ENCODE data around the gene LYSMD2. TPM values are rescaled to one million over a fixed set of nuclear protein-coding genes. Genes with fewer than 3 reads are reported as not detected.
"Not testable (repeated sequence)": the region's sequence is repeated elsewhere in the genome, so short reads cannot be mapped to it uniquely, and the experiment has no call there.

The LYSMD2 gene
- total RNA-seq (ENCODE audit: unreplicated experiment), result 14.5 TPM
- long read RNA-seq, transcript LYSMD2-201 (3 exons, 1,759 nt), result major isoform, 5 of 8 reads
- long read RNA-seq, partial matches to known transcripts, result 0 of 8 reads
- long read RNA-seq, other reads (novel, unspliced or antisense), result 3 of 8 reads

- H3K4me1 Mint-ChIP-seq (ENCODE audit: unreplicated experiment), result peaks cover 33% of the 10 kb centered on the region
- H3K9me3 Mint-ChIP-seq (ENCODE audit: unreplicated experiment), result no peaks in the 10 kb centered on the region
- DNase-seq (ENCODE audit: low spot score), result peak; percentile 61
- peaks cover 24% of the 10 kb centered on the region for H3K36me3 Mint-ChIP-seq (ENCODE audit: low read depth, unreplicated experiment)
- peak within 1 kb of the TSS; percentile 93 for H3K4me3 Mint-ChIP-seq (ENCODE audit: unreplicated experiment)
- peaks cover 9% of the 10 kb centered on the region for H3K27me3 Mint-ChIP-seq (ENCODE audit: unreplicated experiment)
- peak within 1 kb of the TSS; percentile 68 for H3K27ac Mint-ChIP-seq (ENCODE audit: unreplicated experiment)
- TF ChIP-seq CTCF (IDR thresholded peaks at IDR 0.05; ENCODE audit: unreplicated experiment), result no peak
These were observed at the start of gene LYSMD2 for GRCh38 chr15:51737522-51738305. TSS of gene LYSMD2 (minus strand) at chr15:51737655. CDS start at chr15:51737622, 33 bp downstream.

DNA sequence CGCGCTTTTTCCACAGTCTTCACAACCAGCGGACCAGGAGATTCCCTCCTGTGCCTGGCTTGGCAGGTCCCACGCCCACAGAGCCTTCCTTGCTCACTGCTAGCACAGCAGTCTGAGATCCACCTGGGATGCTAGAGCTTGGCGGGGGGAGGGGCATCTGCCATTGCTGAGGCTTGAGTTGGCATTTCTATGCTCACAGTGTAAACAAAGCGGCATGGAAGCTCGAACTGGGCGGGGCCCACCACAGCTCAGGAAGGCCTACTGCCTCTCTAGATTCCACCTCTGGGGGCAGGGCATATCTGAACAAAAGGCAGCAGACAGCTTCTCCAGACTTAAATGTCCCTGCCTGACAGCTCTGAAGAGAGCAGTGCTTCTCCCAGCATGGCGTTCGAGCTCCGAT, 49.7 kb upstream of the LYSMD2 start:
- not testable (repeated sequence) for H3K27me3 Mint-ChIP-seq (ENCODE audit: unreplicated experiment); DNase-seq (ENCODE audit: low spot score); H3K9me3 Mint-ChIP-seq (ENCODE audit: unreplicated experiment); H3K4me1 Mint-ChIP-seq (ENCODE audit: unreplicated experiment); H3K27ac Mint-ChIP-seq (ENCODE audit: unreplicated experiment); H3K4me3 Mint-ChIP-seq (ENCODE audit: unreplicated experiment)
- H3K36me3 Mint-ChIP-seq (ENCODE audit: low read depth, unreplicated experiment), result peaks cover 73% of the 10 kb centered on the region

- peaks cover 74% of the 10 kb centered on the region for H3K36me3 Mint-ChIP-seq (ENCODE audit: low read depth, unreplicated experiment)
- no peak overlapping the region for H3K4me3 Mint-ChIP-seq (ENCODE audit: unreplicated experiment)
- DNase-seq (ENCODE audit: low spot score), result no peak
- H3K9me3 Mint-ChIP-seq (ENCODE audit: unreplicated experiment), result no peaks in the 10 kb centered on the region
- no peak overlapping the region for H3K27ac Mint-ChIP-seq (ENCODE audit: unreplicated experiment)
- H3K27me3 Mint-ChIP-seq (ENCODE audit: unreplicated experiment), result peaks cover 4% of the 10 kb centered on the region
- no peaks in the 10 kb centered on the region for H3K4me1 Mint-ChIP-seq (ENCODE audit: unreplicated experiment)
- TF ChIP-seq CTCF (IDR thresholded peaks at IDR 0.05; ENCODE audit: unreplicated experiment), result no peak
These were observed 46.5 kb upstream of the LYSMD2 start for GRCh38 chr15:51783967-51784366.

DNA sequence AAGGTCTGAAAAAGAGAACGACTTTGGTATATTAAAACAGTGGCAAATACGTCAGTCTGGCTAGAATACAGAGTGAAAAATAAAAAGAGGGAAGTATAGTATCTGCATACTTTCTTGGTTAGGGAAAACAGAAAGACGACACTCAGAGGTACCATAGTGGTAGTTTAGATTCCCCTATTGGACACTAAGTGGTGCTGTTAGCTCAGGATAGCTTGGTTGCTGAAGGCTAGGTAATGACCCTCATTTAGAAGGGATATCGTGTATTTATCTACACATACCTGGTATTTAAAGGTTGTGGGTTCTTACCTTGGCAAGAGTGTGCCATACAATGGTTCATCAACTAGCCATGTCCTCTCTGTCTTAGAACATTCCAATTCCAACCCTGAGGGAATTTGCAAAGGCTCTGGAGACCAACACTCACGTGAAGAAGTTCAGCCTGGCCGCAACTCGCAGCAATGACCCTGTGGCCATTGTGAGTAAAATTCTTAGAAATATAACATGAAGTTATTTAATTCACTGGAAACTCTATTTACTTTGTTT, 45.0 kb upstream of the LYSMD2 start:
- Mint-ChIP-seq H3K27ac (ENCODE audit: unreplicated experiment) (no peak overlapping the region), H3K4me3 (ENCODE audit: unreplicated experiment) (peak overlapping the region; percentile 15), H3K27me3 (ENCODE audit: unreplicated experiment) (peaks cover 4% of the 10 kb centered on the region), H3K9me3 (ENCODE audit: unreplicated experiment) (no peaks in the 10 kb centered on the region), H3K36me3 (ENCODE audit: low read depth, unreplicated experiment) (peaks cover 61% of the 10 kb centered on the region), H3K4me1 (ENCODE audit: unreplicated experiment) (no peaks in the 10 kb centered on the region)
- no peak for DNase-seq (ENCODE audit: low spot score)
- no peak for TF ChIP-seq CTCF (IDR thresholded peaks at IDR 0.05; ENCODE audit: unreplicated experiment)

GRCh38 chr15:51781506-51781905, 44.1 kb upstream of the LYSMD2 start:
- no peak overlapping the region for H3K27ac Mint-ChIP-seq (ENCODE audit: unreplicated experiment)
- no peak for DNase-seq (ENCODE audit: low spot score)
- H3K9me3 Mint-ChIP-seq (ENCODE audit: unreplicated experiment), result no peaks in the 10 kb centered on the region
- peaks cover 2% of the 10 kb centered on the region for H3K27me3 Mint-ChIP-seq (ENCODE audit: unreplicated experiment)
- peak overlapping the region; percentile 9 for H3K4me3 Mint-ChIP-seq (ENCODE audit: unreplicated experiment)
- H3K4me1 Mint-ChIP-seq (ENCODE audit: unreplicated experiment), result peaks cover 5% of the 10 kb centered on the region
- H3K36me3 Mint-ChIP-seq (ENCODE audit: low read depth, unreplicated experiment), result peaks cover 59% of the 10 kb centered on the region
- no peak for TF ChIP-seq CTCF (IDR thresholded peaks at IDR 0.05; ENCODE audit: unreplicated experiment)
